DOHH2 (cell line): ENCODE results near the gene NRCAM.

Experiments used
- H3F3A ChIP-seq: fragments of 200-600 bp; sonication (generic), shearing (Covaris generic); 2 replicates; pipeline ENCODE4 v1.6.0; 2016; ENCODE audit warnings: antibody characterized with exemption, mild to moderate bottlenecking; ENCODE audit not compliant: control insufficient read depth, insufficient read depth
- H3K27ac ChIP-seq: fragments of 200-600 bp; sonication (generic); 2 replicates; pipeline ENCODE4 v1.5.1; 2014; ENCODE audit warnings: low read depth, mild to moderate bottlenecking, low read length, moderate library complexity
- H3K27me3 ChIP-seq: fragments of 200-600 bp; sonication (generic); 2 replicates; pipeline ENCODE4 v1.6.1; 2014; ENCODE audit warnings: mild to moderate bottlenecking, low read length, mixed read lengths; ENCODE audit not compliant: control insufficient read depth
- H3K36me3 ChIP-seq: fragments of 200-600 bp; sonication (generic); 2 replicates; pipeline ENCODE4 v1.6.1; 2014; ENCODE audit warnings: mild to moderate bottlenecking, low read length, moderate library complexity, mixed read lengths; ENCODE audit not compliant: control insufficient read depth
- H3K4me1 ChIP-seq: fragments of 200-600 bp; sonication (generic); 2 replicates; pipeline ENCODE4 v1.6.1; 2014; ENCODE audit warnings: mild to moderate bottlenecking, low read length, mixed read lengths; ENCODE audit not compliant: control insufficient read depth
- H3K4me2 ChIP-seq: fragments of 200-600 bp; sonication (generic); 2 replicates; pipeline ENCODE4 v1.6.0; 2014; ENCODE audit warnings: mild to moderate bottlenecking, low read length, moderate library complexity
- H3K4me3 ChIP-seq: fragments of 200-600 bp; sonication (generic); 2 replicates; pipeline ENCODE4 v1.5.1; 2014; ENCODE audit warnings: mild to moderate bottlenecking, low read length, mixed read lengths
- H3K79me2 ChIP-seq: fragments of 200-600 bp; sonication (generic); 2 replicates; pipeline ENCODE4 v1.6.1; 2014; ENCODE audit warnings: mild to moderate bottlenecking, low read length, mixed read lengths; ENCODE audit not compliant: control insufficient read depth
- H3K9me2 ChIP-seq: fragments of 200-600 bp; sonication (generic); replicated peaks from 2 replicates; pipeline ENCODE4 v1.6.1; 2014; ENCODE audit warnings: mild to moderate bottlenecking, low read length, mixed read lengths; ENCODE audit not compliant: control insufficient read depth
- H3K9me3 ChIP-seq: fragments of 200-600 bp; sonication (generic); 2 replicates; pipeline ENCODE4 v1.6.1; 2014; ENCODE audit warnings: antibody characterized with exemption, low read length, mixed read lengths; ENCODE audit not compliant: control insufficient read depth, insufficient read depth
- H4K20me1 ChIP-seq: fragments of 200-600 bp; sonication (generic); 2 replicates; pipeline ENCODE4 v1.6.0; 2014; ENCODE audit warnings: low read depth, mild to moderate bottlenecking, antibody characterized with exemption, low read length, moderate library complexity; ENCODE audit not compliant: control insufficient read depth, insufficient read depth
- EZH2phosphoT487 ChIP-seq: fragments of 200-600 bp; sonication (generic); IDR thresholded peaks from 2 replicates; pipeline ENCODE4 v1.6.1; 2017; ENCODE audit warnings: borderline replicate concordance, mild to moderate bottlenecking, antibody characterized with exemption, low read length, moderate library complexity, mixed read lengths
- TF ChIP-seq, protein P1 (sequence below): fragments of 200-600 bp; sonication (generic); IDR thresholded peaks from one replicate; pipeline ENCODE4 v1.5.1; 2014; ENCODE audit warnings: antibody characterized with exemption, mild to moderate bottlenecking, low read depth, low read length; ENCODE audit not compliant: poor library complexity, severe bottlenecking

NRCAM gene

DNA sequence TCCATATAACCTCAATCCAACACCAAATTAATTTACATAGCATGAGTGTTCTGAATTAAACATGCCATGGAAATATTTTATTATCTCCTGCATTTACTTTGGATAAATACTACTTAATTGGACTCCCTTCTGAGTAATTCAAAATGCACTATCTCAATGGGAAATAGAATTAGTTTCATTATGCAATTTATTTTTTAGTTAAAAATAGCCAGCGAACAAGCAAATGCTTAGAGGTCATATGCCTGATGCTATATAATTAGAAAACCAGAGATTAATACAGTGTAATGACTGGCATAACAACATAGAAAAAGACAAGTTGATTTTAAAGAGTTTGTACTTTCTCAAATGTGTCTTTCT is 165.1 kb downstream of the NRCAM start:
- H3K79me2 ChIP-seq, result no peaks in the 10 kb centered on the region
- H3K36me3 ChIP-seq, result peaks cover 3% of the 10 kb centered on the region; the same call in 1 of the 2 replicates
- no peak overlapping the region for H3K4me3 ChIP-seq
- no peaks in the 10 kb centered on the region for H4K20me1 ChIP-seq
- H3K4me1 ChIP-seq, result peaks cover 26% of the 10 kb centered on the region
- H3K27me3 ChIP-seq, result no peaks in the 10 kb centered on the region
- no peak overlapping the region for H3K4me2 ChIP-seq
- 0 out of 2 replicates have a peak, but pooled peaks cover 5% of the 10 kb centered on the region for H3K9me3 ChIP-seq
- H3K27ac ChIP-seq, result no peak overlapping the region
- H3K9me2 ChIP-seq, result no peaks in the 10 kb centered on the region
- H3F3A ChIP-seq, result no peaks in the 10 kb centered on the region
- TF ChIP-seq, protein P1, sequence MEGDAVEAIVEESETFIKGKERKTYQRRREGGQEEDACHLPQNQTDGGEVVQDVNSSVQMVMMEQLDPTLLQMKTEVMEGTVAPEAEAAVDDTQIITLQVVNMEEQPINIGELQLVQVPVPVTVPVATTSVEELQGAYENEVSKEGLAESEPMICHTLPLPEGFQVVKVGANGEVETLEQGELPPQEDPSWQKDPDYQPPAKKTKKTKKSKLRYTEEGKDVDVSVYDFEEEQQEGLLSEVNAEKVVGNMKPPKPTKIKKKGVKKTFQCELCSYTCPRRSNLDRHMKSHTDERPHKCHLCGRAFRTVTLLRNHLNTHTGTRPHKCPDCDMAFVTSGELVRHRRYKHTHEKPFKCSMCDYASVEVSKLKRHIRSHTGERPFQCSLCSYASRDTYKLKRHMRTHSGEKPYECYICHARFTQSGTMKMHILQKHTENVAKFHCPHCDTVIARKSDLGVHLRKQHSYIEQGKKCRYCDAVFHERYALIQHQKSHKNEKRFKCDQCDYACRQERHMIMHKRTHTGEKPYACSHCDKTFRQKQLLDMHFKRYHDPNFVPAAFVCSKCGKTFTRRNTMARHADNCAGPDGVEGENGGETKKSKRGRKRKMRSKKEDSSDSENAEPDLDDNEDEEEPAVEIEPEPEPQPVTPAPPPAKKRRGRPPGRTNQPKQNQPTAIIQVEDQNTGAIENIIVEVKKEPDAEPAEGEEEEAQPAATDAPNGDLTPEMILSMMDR, result no peak
- no peak for TF ChIP-seq EZH2phosphoT487

- Histone ChIP-seq H3F3A (no peaks in the 10 kb centered on the region), H3K36me3 (peaks cover 3% of the 10 kb centered on the region; the same call in 1 of the 2 replicates), H3K9me3 (0 out of 2 replicates have a peak, but pooled peaks cover 5% of the 10 kb centered on the region), H3K27ac (no peak overlapping the region), H3K4me3 (no peak overlapping the region), H3K9me2 (no peaks in the 10 kb centered on the region), H3K79me2 (no peaks in the 10 kb centered on the region), H4K20me1 (no peaks in the 10 kb centered on the region), H3K4me1 (peaks cover 26% of the 10 kb centered on the region), H3K27me3 (no peaks in the 10 kb centered on the region), H3K4me2 (no peak overlapping the region)
- TF ChIP-seq, protein P1, result no peak
- TF ChIP-seq EZH2phosphoT487, result no peak
Measured at GRCh38 chr7:108290459-108291151, 165.6 kb downstream of the NRCAM start.

DNA sequence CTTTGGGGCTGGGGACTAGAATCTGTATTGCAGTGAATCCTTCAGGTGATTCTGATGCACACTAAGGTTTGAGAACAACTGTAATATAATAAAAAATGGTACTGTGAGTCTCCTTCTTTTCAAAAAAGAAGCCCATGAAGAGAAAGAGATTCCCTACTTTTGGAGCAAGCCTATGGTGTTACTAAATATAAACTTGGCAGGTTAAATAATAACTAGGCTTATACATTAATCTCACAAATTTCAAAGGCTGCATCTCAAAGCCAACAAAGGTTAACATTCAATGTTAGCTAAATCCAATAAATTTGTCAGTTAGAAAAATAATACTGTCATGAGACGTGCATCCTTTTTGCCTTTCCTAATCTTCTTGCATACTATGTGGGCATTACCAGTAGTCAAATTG is 166.4 kb downstream of the NRCAM start:
- H4K20me1 ChIP-seq, result no peaks in the 10 kb centered on the region
- no peaks in the 10 kb centered on the region for H3K27me3 ChIP-seq
- H3K4me1 ChIP-seq, result peaks cover 22% of the 10 kb centered on the region
- H3K36me3 ChIP-seq, result no peaks in the 10 kb centered on the region; the same call in 1 of the 2 replicates
- H3K9me2 ChIP-seq, result no peaks in the 10 kb centered on the region
- H3K4me3 ChIP-seq, result no peak overlapping the region
- TF ChIP-seq EZH2phosphoT487, result no peak
- TF ChIP-seq, protein P1, result no peak
- H3K27ac ChIP-seq, result no peak overlapping the region
- no peaks in the 10 kb centered on the region for H3K9me3 ChIP-seq
- H3F3A ChIP-seq, result no peaks in the 10 kb centered on the region
- no peak overlapping the region for H3K4me2 ChIP-seq
- no peaks in the 10 kb centered on the region for H3K79me2 ChIP-seq
